ENCODE measurements around the gene PAQR8. TPM values are rescaled to one million over a fixed set of nuclear protein-coding genes. Genes with fewer than 3 reads are reported as not detected.

The PAQR8 gene
- total RNA-seq, 1 experiment from 2014 or later = 3.0 TPM

DNA sequence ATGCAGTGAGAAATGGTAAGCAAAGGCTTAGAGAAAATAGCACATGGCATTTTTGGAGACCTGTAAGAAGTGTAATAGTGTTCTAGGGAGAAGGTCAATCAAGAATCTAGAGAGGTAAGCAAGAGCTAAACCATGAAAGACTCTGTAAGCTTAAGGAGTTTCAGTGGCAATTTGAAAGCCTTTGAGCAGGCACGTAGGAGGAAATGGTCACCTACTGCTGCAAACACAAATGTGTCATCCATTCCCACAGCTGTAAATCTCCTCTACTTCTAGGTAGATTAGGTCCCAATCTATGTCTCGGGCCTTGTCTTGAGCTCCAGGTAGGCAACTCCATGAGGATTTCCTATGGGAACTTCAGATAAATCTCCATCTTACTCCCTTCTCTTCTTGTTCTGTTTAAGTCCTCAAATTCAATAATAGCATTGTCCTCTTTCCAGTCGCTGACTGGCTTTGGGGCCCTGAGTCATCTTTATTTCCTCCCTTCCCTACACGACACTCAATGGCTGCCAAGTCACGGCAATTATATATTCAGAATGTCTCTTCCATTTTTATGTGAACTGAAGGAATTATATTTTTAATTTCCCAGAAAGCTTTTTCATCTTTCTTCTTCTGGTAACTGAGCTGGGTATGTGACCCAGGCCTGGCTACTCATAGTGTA, 24.2 kb upstream of the PAQR8 start:
- H2BK120ac ChIP-seq (ENCODE audit: low read depth, low read length, poor library complexity, severe bottlenecking) = no peak overlapping the region
- H2BK12ac ChIP-seq (ENCODE audit: insufficient read length, low read depth, low read length) = no peak overlapping the region
- no peaks in the 10 kb centered on the region for H3K23me2 ChIP-seq (ENCODE audit: insufficient read length, low read depth, low read length, poor library complexity, severe bottlenecking)
- H3K4ac ChIP-seq (ENCODE audit: low read depth, low read length) = no peak overlapping the region
- no peak overlapping the region for H2AK5ac ChIP-seq (ENCODE audit: insufficient read length, low read length)
- no peak overlapping the region for H2AFZ ChIP-seq (ENCODE audit: low read length)
- H3K36me3 Mint-ChIP-seq (ENCODE audit: insufficient read depth in 1 of 3, low read depth in 3 of 3) = no peaks in the 10 kb centered on the region
- no peak overlapping the region for H2BK20ac ChIP-seq (ENCODE audit: low read depth, low read length, poor library complexity, severe bottlenecking)
- H3K9me3 Mint-ChIP-seq = no peaks in the 10 kb centered on the region
- no peak overlapping the region for H3K27ac ChIP-seq (ENCODE audit: insufficient read length, low read depth, low read length)
- no peak overlapping the region for H4K91ac ChIP-seq (ENCODE audit: insufficient read length, low read depth, low read length)
- no peak overlapping the region for H3K27ac Mint-ChIP-seq
- H3K14ac ChIP-seq (ENCODE audit: insufficient read depth, low read length) = no peak overlapping the region
- no peak overlapping the region for H3K9ac ChIP-seq (ENCODE audit: extremely low read depth, insufficient read length, low read length)
- no peak overlapping the region for H4K8ac ChIP-seq (replicated peaks; ENCODE audit: insufficient read length, low read depth, low read length)
- no peak overlapping the region for H3K4me3 Mint-ChIP-seq
- H4K5ac ChIP-seq (ENCODE audit: insufficient read length, low read depth, low read length) = no peak overlapping the region
- H3K4me1 ChIP-seq (ENCODE audit: insufficient read depth, low read length) = no peaks in the 10 kb centered on the region
- WGBS (ENCODE audit: extremely low coverage, insufficient read length, low lambda C conversion rate) = no CpG with 5 or more reads among the region's 5 CpGs
- no peak overlapping the region for H3K23ac ChIP-seq (ENCODE audit: insufficient read length, low read depth, low read length)
- no peaks in the 10 kb centered on the region for H3K9me3 ChIP-seq (ENCODE audit: control insufficient read depth, low read depth, low read length)
- H4K20me1 ChIP-seq (ENCODE audit: control insufficient read depth, insufficient read depth, insufficient read length) = no peaks in the 10 kb centered on the region
- H3K27me3 ChIP-seq (ENCODE audit: insufficient read depth, low read length) = no peaks in the 10 kb centered on the region
- no peak overlapping the region for H3K4me2 ChIP-seq (ENCODE audit: insufficient read depth, insufficient read length, low read length)
- no peak overlapping the region for H2BK5ac ChIP-seq (ENCODE audit: insufficient read length, low read length)
- TF ChIP-seq, protein P1, sequence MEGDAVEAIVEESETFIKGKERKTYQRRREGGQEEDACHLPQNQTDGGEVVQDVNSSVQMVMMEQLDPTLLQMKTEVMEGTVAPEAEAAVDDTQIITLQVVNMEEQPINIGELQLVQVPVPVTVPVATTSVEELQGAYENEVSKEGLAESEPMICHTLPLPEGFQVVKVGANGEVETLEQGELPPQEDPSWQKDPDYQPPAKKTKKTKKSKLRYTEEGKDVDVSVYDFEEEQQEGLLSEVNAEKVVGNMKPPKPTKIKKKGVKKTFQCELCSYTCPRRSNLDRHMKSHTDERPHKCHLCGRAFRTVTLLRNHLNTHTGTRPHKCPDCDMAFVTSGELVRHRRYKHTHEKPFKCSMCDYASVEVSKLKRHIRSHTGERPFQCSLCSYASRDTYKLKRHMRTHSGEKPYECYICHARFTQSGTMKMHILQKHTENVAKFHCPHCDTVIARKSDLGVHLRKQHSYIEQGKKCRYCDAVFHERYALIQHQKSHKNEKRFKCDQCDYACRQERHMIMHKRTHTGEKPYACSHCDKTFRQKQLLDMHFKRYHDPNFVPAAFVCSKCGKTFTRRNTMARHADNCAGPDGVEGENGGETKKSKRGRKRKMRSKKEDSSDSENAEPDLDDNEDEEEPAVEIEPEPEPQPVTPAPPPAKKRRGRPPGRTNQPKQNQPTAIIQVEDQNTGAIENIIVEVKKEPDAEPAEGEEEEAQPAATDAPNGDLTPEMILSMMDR (conservative IDR thresholded peaks at IDR 0.05) = no peak
- H3K18ac ChIP-seq (ENCODE audit: insufficient read length, low read depth, low read length) = no peak overlapping the region
- no peak overlapping the region for H3K56ac ChIP-seq (ENCODE audit: insufficient read length, low read depth, low read length)
- no peak for DNase-seq
- H2BK15ac ChIP-seq (ENCODE audit: low read depth, low read length) = no peak overlapping the region
- no peaks in the 10 kb centered on the region for H3K4me1 Mint-ChIP-seq
- H3T11ph ChIP-seq (ENCODE audit: low read length) = no peak overlapping the region
- H3K27me3 Mint-ChIP-seq (ENCODE audit: low read depth) = peaks cover 3% of the 10 kb centered on the region
- no peaks in the 10 kb centered on the region for H3K79me2 ChIP-seq (ENCODE audit: insufficient read depth, low read length)
- no peaks in the 10 kb centered on the region for H3K79me1 ChIP-seq (ENCODE audit: insufficient read depth, low read depth, low read length, poor library complexity, severe bottlenecking)

All from H9 (cell line).